ENCODE results near the gene TMEM163.

The TMEM163 gene

GRCh38 chr2:134722728-134723127 lies 3.9 kb upstream of the TMEM163 start:
- no peak for DNase-seq

- DNase-seq, result no peak
Observed at GRCh38 chr2:134721596-134721995, 2.8 kb upstream of the TMEM163 start.

- DNase-seq, result no peak
Observed at GRCh38 chr2:134718023-134718816, 580 bp downstream of the TMEM163 start.

GRCh38 chr2:134717286-134718022 lies 1.3 kb downstream of the TMEM163 start:
- no peak for DNase-seq

GRCh38 chr2:134716721-134717243 lies 2.0 kb downstream of the TMEM163 start:
- DNase-seq, result no peak

- DNase-seq, result no peak
Observed at GRCh38 chr2:134715932-134716643, 2.7 kb downstream of the TMEM163 start.

GRCh38 chr2:134714228-134714627 lies 4.6 kb downstream of the TMEM163 start:
- DNase-seq, result no peak

- DNase-seq, result no peak
Observed at GRCh38 chr2:134713606-134714005, 5.2 kb downstream of the TMEM163 start.

- no peak for DNase-seq
Observed at GRCh38 chr2:134713176-134713575, 5.6 kb downstream of the TMEM163 start.

- DNase-seq, result no peak
Observed at GRCh38 chr2:134712736-134713135, 6.1 kb downstream of the TMEM163 start.

GRCh38 chr2:134712299-134712698 lies 6.5 kb downstream of the TMEM163 start:
- no peak for DNase-seq

GRCh38 chr2:134711692-134712091 lies 7.1 kb downstream of the TMEM163 start:
- no peak for DNase-seq

- no peak for DNase-seq
Observed at GRCh38 chr2:134707330-134707676, 11.5 kb downstream of the TMEM163 start.

GRCh38 chr2:134706587-134707329 lies 12.0 kb downstream of the TMEM163 start:
- DNase-seq, result no peak

GRCh38 chr2:134705861-134706586 lies 12.8 kb downstream of the TMEM163 start:
- no peak for DNase-seq

GRCh38 chr2:134704173-134704572 lies 14.6 kb downstream of the TMEM163 start:
- no peak for DNase-seq

- DNase-seq, result no peak
Observed at GRCh38 chr2:134703426-134703825, 15.4 kb downstream of the TMEM163 start.

- DNase-seq, result no peak
Observed at GRCh38 chr2:134700730-134701129, 18.1 kb downstream of the TMEM163 start.

- no peak for DNase-seq
Observed at GRCh38 chr2:134694411-134694810, 24.4 kb downstream of the TMEM163 start.

- DNase-seq, result no peak
Observed at GRCh38 chr2:134693359-134694330, 25.2 kb downstream of the TMEM163 start.

GRCh38 chr2:134692499-134692898 lies 26.3 kb downstream of the TMEM163 start:
- no peak for DNase-seq
